Measurements from ENCODE around the gene HP.

The HP gene

DNA sequence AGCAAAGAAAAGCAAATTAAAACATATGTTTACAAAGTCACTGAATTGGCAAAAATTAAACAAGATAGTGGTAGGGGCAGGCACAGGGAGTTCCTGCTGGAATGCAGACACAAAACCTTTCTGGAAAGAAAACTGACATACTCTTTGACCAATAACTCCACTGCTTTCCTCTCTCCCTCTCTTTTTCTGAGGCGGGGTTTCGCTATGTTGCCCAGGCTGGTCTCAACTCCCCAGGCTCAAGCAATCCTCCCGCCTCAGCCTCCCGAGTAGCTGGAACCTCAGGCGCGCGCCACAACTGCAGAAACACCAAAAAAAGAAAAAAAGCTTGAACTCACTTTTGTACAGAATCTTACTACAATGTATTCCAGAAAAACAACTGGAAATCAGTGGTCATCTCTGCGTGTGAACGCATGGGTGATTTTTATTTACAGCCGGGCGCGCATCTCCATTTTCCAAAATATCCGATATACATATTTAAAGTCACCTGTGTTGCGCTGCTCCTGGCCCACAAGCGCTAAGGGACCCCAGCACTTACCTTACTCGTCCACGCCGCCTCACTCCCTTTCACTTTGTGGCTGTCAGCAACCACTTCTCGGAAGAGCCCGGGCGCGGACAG is 38.6 kb downstream of the HP start:
- peak in 1 of 2 experiments; percentile 29 for DNase-seq

DNA sequence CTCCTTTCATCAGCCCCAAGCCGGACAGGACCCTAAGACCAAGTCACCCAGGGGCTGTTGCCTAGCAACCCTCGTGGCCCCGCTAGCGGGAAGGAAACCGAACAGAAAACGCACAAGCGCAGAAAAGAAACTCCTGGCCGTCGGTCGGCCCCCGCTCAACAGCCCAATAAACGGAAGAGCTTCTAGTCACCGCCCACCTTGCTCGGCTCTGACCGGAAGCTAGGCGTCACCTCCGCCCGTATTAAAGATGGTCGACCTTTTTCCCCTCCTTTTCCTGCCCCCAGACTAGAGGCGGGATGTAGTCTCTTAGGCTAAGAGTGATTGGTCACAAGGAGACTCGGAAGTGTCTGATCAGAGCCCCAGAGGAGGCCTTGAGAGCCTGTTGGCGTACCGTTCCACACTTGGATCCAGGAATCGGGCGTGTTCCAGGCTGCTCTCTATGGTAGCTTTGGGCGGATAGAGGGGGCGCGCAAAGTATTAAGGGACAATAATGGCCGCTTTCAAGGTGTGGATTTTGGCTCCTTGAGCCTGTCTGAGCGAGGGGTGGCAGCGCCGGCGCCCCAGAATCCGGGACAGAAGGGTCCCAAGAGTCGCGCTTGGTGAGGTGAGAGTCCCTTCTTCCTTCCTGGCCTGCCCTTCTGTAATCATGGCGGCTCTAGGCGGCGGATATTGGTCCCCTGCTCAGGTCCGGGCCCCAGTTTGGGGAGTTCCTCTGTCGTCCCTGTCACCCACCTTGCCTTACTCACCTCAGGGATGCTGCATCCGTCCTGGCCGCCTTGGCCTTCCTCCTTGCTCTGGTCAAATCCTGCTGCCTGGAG is 39.4 kb downstream of the HP start, which contains the start of the genes DHX38 and TXNL4B:
DHX38 (plus strand) TSS at position 400 of the 818 bp plus-strand sequence. CDS start 2,311 bp downstream, outside the sequence.
TXNL4B (minus strand) TSS at position 173 of the 818 bp plus-strand sequence. CDS start 2,871 bp downstream, outside the sequence.
- DNase-seq: peak; percentile 85 to 93

DNA sequence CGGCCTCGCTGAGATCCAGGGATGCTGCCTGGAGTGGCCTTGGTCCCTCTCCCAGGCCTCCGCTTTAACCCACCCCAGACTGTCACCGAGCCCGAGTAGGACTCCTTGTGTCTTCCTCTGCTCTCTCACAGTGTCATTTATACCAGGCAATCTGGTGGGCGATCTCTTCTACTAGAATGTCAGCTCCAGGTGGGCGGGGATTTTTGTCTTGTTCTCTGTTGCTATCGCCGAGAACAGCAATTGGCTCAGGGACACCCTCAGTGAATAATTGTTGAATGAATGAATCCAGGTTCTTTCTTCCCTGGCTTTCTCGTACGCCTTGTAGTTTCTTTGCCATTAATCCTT is 39.9 kb downstream of the HP start:
- no peak for DNase-seq

DNA sequence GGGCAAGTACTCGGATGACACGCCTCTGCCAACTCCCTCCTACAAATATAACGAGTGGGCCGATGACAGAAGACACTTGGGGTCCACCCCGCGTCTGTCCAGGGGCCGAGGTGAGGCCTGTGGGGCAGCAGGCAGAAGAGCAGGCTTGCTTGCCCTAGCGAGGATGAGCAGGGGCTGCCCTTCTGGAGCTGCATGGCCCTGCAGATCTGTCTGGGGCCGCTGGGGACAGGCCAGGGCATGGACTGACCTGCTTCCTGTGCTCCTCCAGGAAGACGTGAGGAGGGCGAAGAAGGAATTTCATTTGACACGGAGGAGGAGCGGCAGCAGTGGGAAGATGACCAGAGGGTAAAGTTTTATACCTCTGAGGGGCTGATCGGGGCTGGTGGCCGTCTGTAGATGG is 44.6 kb downstream of the HP start:
- no peak for DNase-seq

DNA sequence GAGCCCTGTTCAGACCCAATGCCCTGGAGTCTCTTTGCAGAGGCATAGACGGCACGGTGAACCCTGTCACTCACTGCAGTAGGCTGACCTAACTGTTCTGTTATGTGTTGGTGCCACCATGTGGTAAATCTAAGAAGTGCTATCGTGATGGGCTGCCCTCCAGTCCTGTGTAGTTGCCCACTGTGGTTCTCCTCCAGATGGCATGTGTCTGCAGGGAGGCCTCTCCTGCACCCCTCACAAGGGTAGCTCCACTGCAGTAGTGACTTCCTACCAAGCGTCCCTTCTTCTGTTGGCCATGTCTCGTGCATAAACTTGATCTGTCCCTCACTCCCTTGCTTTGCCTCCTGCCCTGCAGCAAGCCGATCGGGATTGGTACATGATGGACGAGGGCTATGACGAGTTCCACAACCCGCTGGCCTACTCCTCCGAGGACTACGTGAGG is 45.1 kb downstream of the HP start:
- DNase-seq: peak; percentile 3 to 21

DNA sequence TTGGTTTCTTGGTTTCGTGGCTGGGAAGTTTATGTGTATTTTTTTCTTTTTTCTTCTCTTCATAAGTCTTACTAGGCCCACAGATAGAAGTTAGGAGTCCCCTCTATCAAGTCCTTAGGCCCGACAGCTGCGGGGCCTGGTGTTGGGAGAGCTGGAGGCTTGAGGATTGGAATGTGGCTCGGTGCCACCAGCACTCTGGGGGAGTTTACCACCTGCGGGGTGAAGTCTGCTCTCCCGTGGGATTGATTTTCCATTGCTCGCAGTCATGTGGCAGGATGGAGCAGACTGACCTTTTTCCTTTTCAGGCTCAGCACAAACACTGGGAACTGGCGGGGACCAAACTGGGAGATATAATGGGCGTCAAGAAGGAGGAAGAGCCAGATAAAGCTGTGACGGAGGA is 46.9 kb downstream of the HP start:
- no peak for DNase-seq

DNA sequence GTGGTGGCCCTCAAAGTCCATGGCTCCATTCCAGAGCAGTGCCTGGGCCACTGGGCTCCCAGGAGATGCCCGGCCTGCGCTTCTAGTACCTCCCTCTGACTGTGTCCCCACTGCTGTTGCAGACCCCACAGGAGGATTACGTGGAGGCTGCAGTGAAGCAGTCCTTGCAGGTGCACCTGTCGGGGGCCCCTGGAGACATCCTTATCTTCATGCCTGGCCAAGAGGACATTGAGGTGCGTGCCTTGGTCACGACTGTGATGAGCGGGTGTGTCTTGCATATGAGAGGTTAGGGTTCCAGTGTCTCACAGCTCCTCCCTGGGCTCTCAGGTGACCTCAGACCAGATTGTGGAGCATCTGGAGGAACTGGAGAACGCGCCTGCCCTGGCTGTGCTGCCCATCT is 50.6 kb downstream of the HP start:
- no peak for DNase-seq

DNA sequence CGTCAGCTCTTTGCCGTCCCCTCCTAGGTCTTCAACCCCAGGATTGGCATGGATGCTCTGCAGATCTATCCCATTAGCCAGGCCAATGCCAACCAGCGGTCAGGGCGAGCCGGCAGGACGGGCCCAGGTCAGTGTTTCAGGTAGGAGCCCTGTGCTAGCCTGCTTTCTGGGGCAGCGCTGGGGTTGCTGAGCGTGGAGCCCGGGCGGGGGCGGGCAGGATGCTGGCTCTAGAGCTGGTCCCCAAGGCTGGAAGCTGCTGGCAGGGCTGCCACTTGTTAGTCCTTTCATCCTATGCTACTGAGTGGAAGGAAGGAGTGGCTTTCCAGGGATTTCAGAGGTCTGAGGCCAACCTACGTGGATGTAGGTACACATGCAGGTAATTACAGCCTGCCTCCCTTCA is 51.7 kb downstream of the HP start:
- no peak for DNase-seq

DNA sequence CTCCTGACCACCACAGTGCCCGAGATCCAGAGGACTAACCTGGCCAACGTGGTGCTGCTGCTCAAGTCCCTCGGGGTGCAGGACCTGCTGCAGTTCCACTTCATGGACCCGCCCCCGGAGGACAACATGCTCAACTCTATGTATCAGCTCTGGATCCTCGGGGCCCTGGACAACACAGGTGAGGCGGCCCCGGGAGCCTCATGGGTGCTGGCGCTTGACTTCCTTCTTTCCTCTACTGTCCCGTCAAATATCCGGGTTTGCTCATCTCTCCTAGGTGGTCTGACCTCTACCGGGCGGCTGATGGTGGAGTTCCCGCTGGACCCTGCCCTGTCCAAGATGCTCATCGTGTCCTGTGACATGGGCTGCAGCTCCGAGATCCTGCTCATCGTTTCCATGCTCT is 53.1 kb downstream of the HP start:
- no peak for DNase-seq

DNA sequence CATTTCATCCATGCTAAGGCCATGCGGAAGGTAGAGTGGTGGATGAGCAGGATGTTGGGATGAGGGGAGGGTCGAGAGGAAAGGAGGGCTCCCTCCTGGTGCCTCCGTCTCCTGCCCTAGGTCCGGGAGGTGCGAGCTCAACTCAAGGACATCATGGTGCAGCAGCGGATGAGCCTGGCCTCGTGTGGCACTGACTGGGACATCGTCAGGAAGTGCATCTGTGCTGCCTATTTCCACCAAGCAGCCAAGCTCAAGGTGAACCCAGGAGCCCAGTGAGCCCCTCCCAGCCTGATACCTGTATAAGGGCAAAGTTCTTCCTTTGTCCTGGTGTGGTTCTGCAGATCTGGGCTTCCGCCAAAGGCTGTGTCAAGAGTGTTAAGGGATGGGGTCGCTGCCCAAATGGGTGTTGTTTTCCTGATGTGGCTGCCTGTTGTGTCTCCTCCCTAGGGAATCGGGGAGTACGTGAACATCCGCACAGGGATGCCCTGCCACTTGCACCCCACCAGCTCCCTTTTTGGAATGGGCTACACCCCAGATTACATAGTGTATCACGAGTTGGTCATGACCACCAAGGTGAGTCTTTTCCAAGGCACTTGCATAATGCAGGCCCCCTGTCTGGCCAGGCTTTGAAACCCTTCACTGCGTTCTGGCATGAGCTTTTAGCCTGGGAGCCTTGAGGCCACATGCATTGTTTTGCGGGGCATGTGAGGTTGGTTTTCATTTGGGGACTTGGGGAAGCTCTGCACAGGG is 54.2 kb downstream of the HP start:
- DNase-seq: no peak

DNA sequence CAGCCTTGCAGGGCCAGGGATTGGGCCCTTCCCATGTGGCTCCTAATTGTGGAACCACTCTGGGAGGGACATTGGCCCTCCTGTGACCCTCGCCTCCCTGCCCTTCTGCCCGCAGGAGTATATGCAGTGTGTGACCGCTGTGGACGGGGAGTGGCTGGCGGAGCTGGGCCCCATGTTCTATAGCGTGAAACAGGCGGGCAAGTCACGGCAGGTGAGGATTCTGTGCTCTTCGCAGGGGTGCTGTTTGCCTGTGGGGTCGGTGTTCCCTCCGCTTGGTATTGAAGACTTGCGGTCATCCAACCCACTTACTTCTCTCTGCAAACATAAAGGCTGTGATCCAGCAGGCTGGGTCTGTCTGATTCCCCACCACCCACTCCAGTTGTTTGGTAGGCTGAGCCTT is 55.0 kb downstream of the HP start:
- no peak for DNase-seq

DNA sequence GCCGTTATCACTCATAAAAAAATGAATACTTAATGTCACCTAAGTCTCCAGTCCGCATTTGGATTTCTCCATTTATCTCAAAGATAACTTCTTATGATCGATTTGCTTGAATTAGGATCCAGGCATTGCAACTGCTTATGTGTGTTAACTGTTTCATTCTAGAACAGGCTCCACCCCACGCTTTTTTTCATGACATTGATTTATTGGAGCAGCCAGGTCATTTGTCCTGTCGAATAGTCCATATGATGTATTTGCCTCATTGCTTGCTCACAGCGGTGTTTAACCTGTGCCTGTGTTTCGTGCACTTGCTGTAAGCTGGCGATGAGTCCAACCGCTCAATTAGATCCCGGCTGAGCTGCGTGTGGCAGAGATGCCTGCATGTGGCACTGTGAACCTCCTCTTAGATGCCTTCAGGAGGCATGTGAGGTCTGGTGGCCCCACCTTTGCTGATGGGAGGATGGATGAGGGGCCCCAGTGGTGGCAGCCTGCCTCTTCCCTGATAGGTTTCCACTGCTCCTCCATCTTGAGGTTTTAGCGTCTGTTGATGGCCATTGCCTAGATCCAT is 55.7 kb downstream of the HP start:
- no peak for DNase-seq

All from NCI-H446 (cell line).